Measurements from ENCODE around the gene SH3BP5L.

The SH3BP5L gene

DNA sequence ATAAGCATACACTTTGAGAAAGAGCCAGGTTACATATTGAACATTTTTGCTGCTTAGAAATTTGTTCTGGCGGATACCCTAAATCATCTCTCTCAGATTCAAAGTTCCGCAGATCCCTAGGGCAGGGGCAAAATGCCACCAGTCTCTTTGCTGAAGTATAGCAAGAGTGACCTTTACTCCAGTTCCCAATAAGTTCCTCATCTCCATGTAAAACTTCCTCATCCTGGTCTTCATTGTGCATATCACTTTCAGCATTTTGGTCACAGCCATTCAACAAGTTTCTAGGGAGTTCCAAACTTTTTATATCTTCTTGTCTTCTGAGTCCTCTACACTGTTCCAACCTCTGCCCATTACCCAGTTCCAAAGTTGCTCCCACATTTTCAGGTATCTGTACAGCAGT lies 46.8 kb downstream of the SH3BP5L start:
- TF ChIP-seq CTCF (IDR thresholded peaks at IDR 0.05; ENCODE audit: low read depth, low read length, missing control alignments) = no peak
- no peak overlapping the region for H3K4me3 ChIP-seq (ENCODE audit: low read depth, low read length)
- no peaks in the 10 kb centered on the region for H3K27me3 ChIP-seq (replicated peaks)
- in situ Hi-C loops (cut with HindIII; ENCODE audit: low pct_ligation_motif_present, low sequenced_read_pairs) = no loop called here
- H3K36me3 ChIP-seq (replicated peaks) = no peaks in the 10 kb centered on the region
- no peak overlapping the region for H3K27ac ChIP-seq
- no peak for DNase-seq

GRCh38 chr1:248776991-248777390 lies 48.7 kb downstream of the SH3BP5L start:
- no peak overlapping the region for H3K4me3 ChIP-seq (ENCODE audit: low read depth, low read length)
- no peaks in the 10 kb centered on the region for H3K36me3 ChIP-seq (replicated peaks)
- in situ Hi-C loops (cut with HindIII; ENCODE audit: low pct_ligation_motif_present, low sequenced_read_pairs) = no loop called here
- no peak overlapping the region for H3K27ac ChIP-seq
- DNase-seq = no peak
- H3K27me3 ChIP-seq (replicated peaks) = no peaks in the 10 kb centered on the region
- TF ChIP-seq CTCF (IDR thresholded peaks at IDR 0.05; ENCODE audit: low read depth, low read length, missing control alignments) = no peak

DNA sequence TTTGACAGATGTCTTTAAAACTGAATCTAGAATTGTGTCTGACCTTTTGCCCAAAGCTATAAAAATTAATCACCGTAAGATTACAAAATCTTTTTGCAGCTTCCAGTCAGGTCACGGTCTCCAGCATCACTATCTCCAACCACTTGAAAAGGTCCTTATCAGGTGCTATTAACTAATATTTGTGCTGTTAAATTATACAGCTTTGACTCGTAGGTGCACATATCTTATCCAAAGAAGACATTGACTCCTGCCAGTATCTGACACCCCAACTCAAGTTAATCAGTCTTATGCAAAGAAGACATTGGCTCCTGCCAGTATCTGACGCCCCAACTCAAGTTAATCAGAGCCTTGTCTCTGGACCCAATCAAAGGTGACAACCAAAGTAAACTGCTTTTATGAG lies 50.3 kb downstream of the SH3BP5L start:
- in situ Hi-C loops (cut with HindIII; ENCODE audit: low pct_ligation_motif_present, low sequenced_read_pairs) = no loop called here
- no peaks in the 10 kb centered on the region for H3K36me3 ChIP-seq (replicated peaks)
- no peak for TF ChIP-seq CTCF (IDR thresholded peaks at IDR 0.05; ENCODE audit: low read depth, low read length, missing control alignments)
- no peak overlapping the region for H3K4me3 ChIP-seq (ENCODE audit: low read depth, low read length)
- no peak overlapping the region for H3K27ac ChIP-seq
- no peak for DNase-seq
- H3K27me3 ChIP-seq (replicated peaks) = no peaks in the 10 kb centered on the region
